ENCODE data around the gene LITAFD.

DNA sequence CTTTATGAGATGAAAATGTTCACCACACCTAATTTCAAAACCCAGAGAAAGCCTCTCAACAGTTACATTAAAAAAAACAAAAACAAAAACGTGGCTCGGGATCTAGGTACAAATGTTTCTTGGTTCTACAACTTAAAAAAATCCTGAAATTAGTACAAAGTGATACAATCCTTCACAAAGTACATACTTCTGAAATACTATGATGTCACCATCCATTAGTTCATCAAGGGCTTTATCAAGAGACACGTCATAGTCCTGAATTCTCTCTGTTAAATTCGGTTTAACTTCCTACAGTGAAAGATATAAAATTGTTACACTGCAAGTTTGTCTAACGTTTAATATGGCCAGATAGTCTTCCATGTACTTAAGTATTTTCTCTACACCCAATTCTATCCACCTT, 18.2 kb downstream of the LITAFD start:
- TF ChIP-seq, protein P1, sequence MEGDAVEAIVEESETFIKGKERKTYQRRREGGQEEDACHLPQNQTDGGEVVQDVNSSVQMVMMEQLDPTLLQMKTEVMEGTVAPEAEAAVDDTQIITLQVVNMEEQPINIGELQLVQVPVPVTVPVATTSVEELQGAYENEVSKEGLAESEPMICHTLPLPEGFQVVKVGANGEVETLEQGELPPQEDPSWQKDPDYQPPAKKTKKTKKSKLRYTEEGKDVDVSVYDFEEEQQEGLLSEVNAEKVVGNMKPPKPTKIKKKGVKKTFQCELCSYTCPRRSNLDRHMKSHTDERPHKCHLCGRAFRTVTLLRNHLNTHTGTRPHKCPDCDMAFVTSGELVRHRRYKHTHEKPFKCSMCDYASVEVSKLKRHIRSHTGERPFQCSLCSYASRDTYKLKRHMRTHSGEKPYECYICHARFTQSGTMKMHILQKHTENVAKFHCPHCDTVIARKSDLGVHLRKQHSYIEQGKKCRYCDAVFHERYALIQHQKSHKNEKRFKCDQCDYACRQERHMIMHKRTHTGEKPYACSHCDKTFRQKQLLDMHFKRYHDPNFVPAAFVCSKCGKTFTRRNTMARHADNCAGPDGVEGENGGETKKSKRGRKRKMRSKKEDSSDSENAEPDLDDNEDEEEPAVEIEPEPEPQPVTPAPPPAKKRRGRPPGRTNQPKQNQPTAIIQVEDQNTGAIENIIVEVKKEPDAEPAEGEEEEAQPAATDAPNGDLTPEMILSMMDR (IDR thresholded peaks at IDR 0.05), result no peak
- no peak for TF ChIP-seq POLR2A (IDR thresholded peaks at IDR 0.05)

Measured in uterus (tissue), 2 donors.